HG03196 (cell line): Measurements from ENCODE around the gene SCRG1.

Experiments
- ATAC-seq: cut with Tn5 transposase; IDR thresholded peaks from one replicate; pipeline ENCODE4 v1.9.1; 2021; ENCODE audit not compliant: unreplicated experiment

SCRG1 gene

DNA sequence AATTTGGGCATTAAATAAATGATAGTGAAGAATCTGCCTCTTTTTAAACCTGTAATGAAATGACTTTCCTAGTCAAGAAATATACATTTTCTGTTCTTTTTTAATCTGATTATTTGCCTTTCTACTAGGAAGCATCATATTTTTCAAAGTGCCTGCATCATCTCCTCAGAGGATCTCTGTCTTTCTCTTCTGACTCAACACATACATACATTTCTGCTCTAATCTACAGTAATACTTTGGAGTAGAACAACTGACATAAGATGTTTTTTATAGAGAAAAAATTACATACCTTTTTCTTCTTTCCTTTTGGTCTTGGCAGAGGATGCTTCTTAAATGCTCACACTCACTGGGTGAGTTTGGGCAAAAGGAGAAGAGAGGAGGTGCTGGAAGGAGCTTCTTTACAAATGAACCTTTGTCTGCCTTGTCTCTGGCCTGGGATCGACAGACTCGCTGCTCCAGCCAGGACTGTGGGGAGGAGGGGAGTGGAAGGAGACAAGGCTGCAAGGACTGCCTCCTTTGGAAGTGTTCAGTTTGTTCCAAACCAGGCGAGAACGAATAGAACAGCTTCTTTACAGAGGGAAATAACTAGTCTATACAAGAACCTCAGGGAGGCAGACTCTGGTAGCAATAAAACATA, at the start of gene SCRG1:
SCRG1 (minus strand) TSS at position 338 of the 637 bp plus-strand sequence. CDS start 7,702 bp downstream, outside the sequence.
- no peak for ATAC-seq

GRCh38 chr4:173448103-173448502, 49.2 kb upstream of the SCRG1 start:
- ATAC-seq: no peak

DNA sequence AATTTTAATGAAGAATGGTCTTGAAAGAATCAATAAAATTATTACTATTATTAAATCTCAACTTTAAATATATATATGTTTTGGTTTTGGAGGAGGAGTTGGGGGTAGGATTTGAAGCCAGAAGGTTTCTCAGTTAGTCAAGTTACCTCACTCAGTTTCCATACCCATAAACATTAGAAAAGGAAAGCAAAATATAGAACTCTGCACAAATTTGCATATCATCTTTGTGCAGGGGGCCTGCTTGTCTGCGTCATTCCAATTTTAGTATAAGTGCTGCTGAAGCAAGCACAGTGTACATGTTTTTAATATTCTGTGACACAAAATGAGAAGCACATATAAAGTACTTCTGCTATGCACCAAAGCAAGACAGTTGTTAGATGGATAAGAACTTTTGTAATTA, 47.5 kb upstream of the SCRG1 start:
- ATAC-seq: peak; percentile 79

- ATAC-seq: no peak
Measured at GRCh38 chr4:173443121-173443520, 44.2 kb upstream of the SCRG1 start.

- ATAC-seq: no peak
Measured at GRCh38 chr4:173442223-173442932, 43.5 kb upstream of the SCRG1 start.

- ATAC-seq: no peak
Measured at GRCh38 chr4:173440888-173441287, 42.0 kb upstream of the SCRG1 start.

GRCh38 chr4:173436771-173437265, 37.9 kb upstream of the SCRG1 start:
- ATAC-seq: no peak

- no peak for ATAC-seq
Measured at GRCh38 chr4:173436149-173436579, 37.2 kb upstream of the SCRG1 start.

DNA sequence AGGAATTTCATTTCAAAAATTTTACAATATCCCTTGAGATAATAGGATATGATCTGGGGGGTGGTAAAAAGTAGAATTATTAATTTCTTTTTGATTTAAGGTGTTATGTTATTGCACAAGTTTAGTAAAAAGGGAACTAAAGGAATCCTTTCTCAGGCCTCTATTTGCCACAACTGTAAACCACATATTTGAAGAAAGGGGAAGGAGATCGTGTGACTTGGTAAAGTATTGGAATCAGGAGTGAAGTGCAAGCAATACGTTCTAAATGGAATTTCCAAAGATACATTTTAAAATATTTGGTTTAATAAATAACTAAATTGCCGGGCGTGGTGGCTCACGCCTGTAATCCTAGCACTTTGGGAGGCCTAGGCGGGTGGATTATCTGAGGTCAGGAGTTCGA, 35.3 kb upstream of the SCRG1 start:
- ATAC-seq: no peak

DNA sequence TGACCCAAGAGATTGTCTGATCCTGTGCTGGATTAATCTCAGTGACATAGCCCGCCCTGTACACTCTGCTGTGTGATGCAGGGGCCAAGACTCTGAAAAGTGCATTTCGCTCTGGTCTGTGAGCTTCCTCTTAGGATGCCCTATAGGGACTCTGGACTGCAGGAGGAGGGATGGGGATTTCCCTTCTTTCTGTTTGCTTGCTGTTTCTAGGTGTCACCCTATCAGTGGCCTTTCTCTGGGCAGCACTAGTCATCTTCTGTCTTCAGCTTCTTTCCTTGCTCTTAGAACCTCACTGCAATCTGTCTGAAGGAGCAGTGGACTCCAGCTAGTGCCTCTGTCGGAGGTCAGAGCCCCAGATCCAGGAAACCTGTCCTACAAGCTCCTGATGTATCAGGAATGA, 34.5 kb upstream of the SCRG1 start:
- no peak for ATAC-seq

GRCh38 chr4:173432430-173432829, 33.5 kb upstream of the SCRG1 start:
- ATAC-seq: no peak

DNA sequence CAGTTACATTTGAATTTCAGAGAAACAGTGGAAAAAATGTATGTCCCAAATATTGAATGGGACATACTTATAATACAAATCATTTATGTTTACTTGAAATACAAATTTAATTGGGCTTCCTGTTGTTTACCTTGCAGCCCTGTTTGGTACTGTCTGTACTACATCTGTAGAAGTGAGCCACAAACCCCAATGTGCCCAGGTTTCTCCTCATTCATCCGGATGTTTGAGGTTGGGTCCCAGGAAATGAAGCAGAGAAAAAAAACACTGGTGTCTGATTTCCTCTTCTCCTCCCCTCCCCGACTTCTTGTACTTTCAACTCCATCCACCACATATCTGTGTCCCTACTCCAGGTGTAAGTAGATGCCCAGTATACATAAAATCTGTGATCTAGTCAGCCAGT, 27.1 kb upstream of the SCRG1 start:
- no peak for ATAC-seq

- no peak for ATAC-seq
Measured at GRCh38 chr4:173424899-173425805, 26.2 kb upstream of the SCRG1 start.

GRCh38 chr4:173420801-173421200, 21.9 kb upstream of the SCRG1 start:
- no peak for ATAC-seq

DNA sequence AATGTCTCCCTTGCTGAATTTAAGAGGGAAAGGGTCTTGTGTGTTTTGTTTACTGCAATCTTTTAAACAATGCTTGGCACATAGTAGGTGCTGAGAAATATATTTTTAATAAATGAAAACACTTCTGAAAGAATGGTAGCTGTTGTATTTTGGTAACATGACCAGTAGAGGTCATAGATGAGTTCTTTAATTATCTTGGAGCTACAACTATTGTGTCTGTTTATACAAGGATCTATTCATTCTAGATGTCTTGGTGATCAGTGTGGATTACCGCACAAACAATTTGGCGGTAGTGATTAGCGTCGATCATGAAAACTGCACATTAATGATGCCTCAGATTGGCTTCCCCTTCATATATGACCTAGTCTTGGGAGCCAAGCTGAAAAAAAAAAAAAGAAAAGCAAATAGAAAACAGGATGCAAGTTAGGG, 21.4 kb upstream of the SCRG1 start:
- no peak for ATAC-seq

GRCh38 chr4:173418639-173419038, 19.7 kb upstream of the SCRG1 start:
- ATAC-seq: no peak

DNA sequence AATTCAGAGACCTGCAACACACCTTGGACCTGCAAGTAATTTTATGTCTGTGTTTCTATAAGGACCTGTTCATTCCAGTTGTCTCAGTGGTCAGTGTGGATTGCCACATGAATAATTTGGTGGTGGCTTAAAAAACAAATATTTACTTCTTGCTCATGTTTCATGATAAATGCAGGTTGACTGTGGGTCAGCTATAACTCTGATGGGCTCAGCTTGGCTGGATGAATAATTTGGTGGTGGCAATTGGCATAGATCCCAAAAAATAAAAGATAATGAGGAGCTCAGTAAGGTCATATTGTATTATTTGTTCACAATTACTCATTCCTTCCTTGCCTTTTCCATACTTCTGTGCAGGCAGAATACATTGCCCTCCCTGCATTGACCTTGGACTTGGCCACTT, 18.9 kb upstream of the SCRG1 start:
- no peak for ATAC-seq

DNA sequence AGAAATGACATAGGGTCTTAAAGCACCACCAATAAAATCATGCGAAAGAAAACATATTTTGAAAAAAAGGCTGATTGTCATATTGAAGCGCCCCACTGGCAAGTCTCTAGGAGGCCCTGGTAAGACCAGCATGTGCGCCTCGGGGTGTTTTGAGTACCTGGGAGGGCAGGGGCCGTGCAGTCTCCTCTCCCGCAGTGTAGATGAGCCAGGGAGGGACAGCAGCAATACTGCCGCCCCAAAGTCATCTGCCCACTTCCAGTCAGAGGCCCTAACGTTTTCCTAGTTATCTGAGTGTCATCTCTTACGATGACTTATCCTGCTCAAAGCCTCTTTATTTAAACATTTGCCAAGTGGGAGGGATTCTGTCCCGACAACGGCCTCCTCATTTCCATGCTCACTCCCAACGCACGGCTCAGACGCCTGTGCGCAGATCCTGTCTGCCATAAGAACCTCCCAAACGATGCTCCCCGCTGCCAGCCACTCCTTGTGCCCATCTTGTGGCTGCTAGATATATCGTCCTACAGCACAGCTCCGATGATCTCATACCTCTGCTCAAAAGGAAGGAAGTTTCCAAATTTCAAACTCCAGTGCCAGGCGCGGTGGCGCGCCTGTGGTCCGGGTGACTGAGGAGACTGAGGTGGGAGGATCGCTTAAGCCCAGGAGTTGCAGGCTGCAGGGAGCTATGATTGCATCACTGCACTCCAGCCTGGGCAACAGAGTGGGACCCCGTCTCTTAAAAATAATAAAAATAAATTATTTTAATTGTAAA, 17.2 kb upstream of the SCRG1 start:
- ATAC-seq: no peak

- ATAC-seq: no peak
Measured at GRCh38 chr4:173415092-173415491, 16.2 kb upstream of the SCRG1 start.

GRCh38 chr4:173414456-173414855, 15.5 kb upstream of the SCRG1 start:
- ATAC-seq: no peak

DNA sequence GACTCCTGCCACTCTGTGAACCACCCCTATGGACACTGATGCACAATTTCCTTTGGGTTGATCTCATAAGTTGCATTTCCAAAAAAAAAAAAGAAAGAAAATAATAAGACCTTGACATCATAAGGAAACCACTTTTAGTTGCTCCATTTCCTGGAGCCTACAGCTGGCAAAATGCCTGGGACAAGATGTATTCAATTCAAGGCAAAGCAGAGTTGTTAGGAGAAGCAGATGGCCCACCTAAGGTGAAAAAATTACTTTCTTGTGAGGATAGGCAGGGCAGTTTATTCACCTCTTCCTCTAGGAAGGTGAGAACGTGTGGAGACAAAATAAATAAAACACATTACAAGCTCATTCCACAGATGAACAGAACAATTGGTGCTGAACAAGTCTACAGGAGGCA, 14.1 kb upstream of the SCRG1 start:
- no peak for ATAC-seq
